Brain microvascular endothelial cell (primary cell): ENCODE data around the gene FHIP1B.

Experiments
- DNase-seq: peaks from one replicate; pipeline ENCODE4 v3.0.0-alpha.2; 2020
- H3K27ac ChIP-seq: fragments of 250-450 bp; sonication (Bioruptor Pico); 2 replicates; pipeline ENCODE4 v1.5.1; 2020; ENCODE audit warnings: mild to moderate bottlenecking, moderate library complexity
- H3K27me3 ChIP-seq: fragments of 250-450 bp; sonication (Bioruptor Pico); replicated peaks from 2 replicates; pipeline ENCODE4 v1.5.1; 2020; ENCODE audit warnings: mild to moderate bottlenecking
- H3K36me3 ChIP-seq: fragments of 250-450 bp; sonication (Bioruptor Pico); replicated peaks from 2 replicates; pipeline ENCODE4 v1.5.1; 2020; ENCODE audit warnings: mild to moderate bottlenecking
- H3K4me3 ChIP-seq: 2 replicates; pipeline ENCODE4 v1.5.1; 2011; ENCODE audit warnings: low read depth, mild to moderate bottlenecking, control low read depth, low read length, moderate library complexity
- CTCF ChIP-seq: IDR thresholded peaks from 2 replicates; pipeline ENCODE4 v1.5.1; 2011; ENCODE audit warnings: low read depth, mild to moderate bottlenecking, moderate library complexity, low read length, control low read depth, inconsistent platforms; ENCODE audit errors: missing control alignments
- in situ Hi-C: cut with HindIII; loops from 2 replicates; pipeline ENCODE4 v1.10.0; 2017; ENCODE audit warnings: low sequenced_read_pairs, low pct_ligation_motif_present

The FHIP1B gene

GRCh38 chr11:6237266-6237665 is 2.8 kb upstream of the FHIP1B start:
- no peaks in the 10 kb centered on the region for H3K36me3 ChIP-seq
- in situ Hi-C loops: no loop called here
- no peak overlapping the region for H3K4me3 ChIP-seq
- DNase-seq: peak; percentile 1
- no peak for TF ChIP-seq CTCF
- H3K27ac ChIP-seq: no peak overlapping the region
- no peaks in the 10 kb centered on the region for H3K27me3 ChIP-seq

GRCh38 chr11:6233984-6234386 is 451 bp downstream of the FHIP1B start:
- peak overlapping the region; percentile 78 for H3K4me3 ChIP-seq
- no peak for DNase-seq
- H3K27ac ChIP-seq: peak overlapping the region; percentile 77
- no peaks in the 10 kb centered on the region for H3K36me3 ChIP-seq
- no peaks in the 10 kb centered on the region for H3K27me3 ChIP-seq
- TF ChIP-seq CTCF: no peak
- in situ Hi-C loops: no loop called here

GRCh38 chr11:6232899-6233298 is 1.5 kb downstream of the FHIP1B start:
- no peaks in the 10 kb centered on the region for H3K36me3 ChIP-seq
- no peak for TF ChIP-seq CTCF
- DNase-seq: no peak
- H3K27me3 ChIP-seq: no peaks in the 10 kb centered on the region
- no peak overlapping the region for H3K4me3 ChIP-seq
- H3K27ac ChIP-seq: no peak overlapping the region
- in situ Hi-C loops: no loop called here

GRCh38 chr11:6229911-6230310 is 4.5 kb downstream of the FHIP1B start:
- no peak overlapping the region for H3K27ac ChIP-seq
- in situ Hi-C loops: no loop called here

GRCh38 chr11:6228520-6228919 is 5.9 kb downstream of the FHIP1B start:
- in situ Hi-C loops: no loop called here
- peaks cover 2% of the 10 kb centered on the region for H3K36me3 ChIP-seq
- TF ChIP-seq CTCF: no peak
- no peak for DNase-seq
- H3K27me3 ChIP-seq: no peaks in the 10 kb centered on the region
- H3K4me3 ChIP-seq: no peak overlapping the region
- no peak overlapping the region for H3K27ac ChIP-seq

More at GRCh38 chr11:6229911-6230310, 4.5 kb downstream of the FHIP1B start:
- no peak for DNase-seq
- TF ChIP-seq CTCF: no peak
- no peaks in the 10 kb centered on the region for H3K27me3 ChIP-seq
- no peaks in the 10 kb centered on the region for H3K36me3 ChIP-seq
- no peak overlapping the region for H3K4me3 ChIP-seq

GRCh38 chr11:6225896-6226295 is 8.5 kb downstream of the FHIP1B start:
- Histone ChIP-seq H3K27ac (no peak overlapping the region), H3K4me3 (no peak overlapping the region)

More at GRCh38 chr11:6225896-6226295, 8.5 kb downstream of the FHIP1B start:
- in situ Hi-C loops: no loop called here
- TF ChIP-seq CTCF: no peak
- no peak for DNase-seq
- peaks cover 18% of the 10 kb centered on the region for H3K36me3 ChIP-seq
- no peaks in the 10 kb centered on the region for H3K27me3 ChIP-seq
